ENCODE measurements around the gene NPC1.

DNA sequence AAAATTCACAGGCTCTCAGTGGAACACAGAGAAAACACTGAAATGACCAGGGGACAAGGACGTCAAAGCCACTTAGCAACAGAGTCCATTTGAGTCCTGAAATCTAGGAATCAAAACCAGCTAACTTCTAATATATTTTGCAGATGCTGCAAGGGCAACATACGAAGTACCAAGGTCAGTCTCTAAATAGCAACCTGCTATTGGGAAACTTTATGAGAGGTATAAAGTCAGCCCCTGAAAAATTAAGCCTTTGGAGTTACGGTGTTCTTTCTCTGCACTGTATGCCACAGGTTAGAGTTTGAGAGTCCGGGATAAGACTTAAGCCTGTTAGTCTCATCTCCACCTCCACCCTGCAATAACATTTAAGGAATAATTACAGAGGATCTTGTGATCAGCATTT lies 13.3 kb downstream of the NPC1 start:
- TF ChIP-seq GATA3 (IDR thresholded peaks at IDR 0.05; ENCODE audit: low read depth, low read length) = no peak
- TF ChIP-seq GATA2 (IDR thresholded peaks at IDR 0.05; ENCODE audit: low read depth, low read length) = no peak

Data from SH-SY5Y (cell line).